ENCODE data around the gene SNRPD3. TPM values are rescaled to one million over a fixed set of nuclear protein-coding genes. Genes with fewer than 3 reads are reported as not detected.

The SNRPD3 gene
- total and polyA plus RNA-seq, 9 of the 15 experiments (the other 6 are each of a cell fraction or from before 2014, with no cell fraction given): 131 to 366 (median 274) TPM

DNA sequence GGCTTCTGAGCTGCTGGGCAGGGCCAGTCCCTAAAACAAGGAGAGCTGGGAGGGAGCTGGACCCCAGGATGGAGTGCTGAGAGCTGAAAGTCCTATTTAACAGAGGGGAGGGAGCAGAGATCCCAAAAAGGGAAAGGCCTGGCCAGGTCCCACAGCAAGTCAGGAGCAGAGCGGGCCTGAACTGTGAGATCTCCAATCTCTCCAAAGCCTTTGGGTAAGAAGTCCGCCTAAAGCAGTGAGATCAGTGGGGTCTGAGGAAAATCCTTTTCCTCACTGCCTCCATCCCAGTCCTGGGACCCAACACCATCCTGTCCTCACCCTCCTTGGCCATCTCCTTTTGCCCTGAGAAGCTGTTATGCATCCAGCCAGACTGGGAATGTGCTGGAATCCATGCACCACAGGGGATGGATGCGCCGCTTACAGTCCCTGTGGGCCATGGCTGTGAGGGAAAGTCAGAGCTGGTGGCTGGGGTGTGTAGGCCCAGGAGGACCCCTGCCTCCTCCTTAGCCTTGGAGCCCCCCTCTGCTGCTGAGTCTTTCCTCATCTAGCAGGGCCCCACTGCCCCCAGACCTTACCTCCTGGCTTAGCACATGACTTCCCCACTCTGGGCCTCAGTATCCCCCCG, 28.5 kb downstream of the SNRPD3 start:
- TF ChIP-seq MYBL2 (IDR thresholded peaks at IDR 0.05; ENCODE audit: low read depth): no peak
- TF ChIP-seq MYBL2 (CRISPR knock-in tag; IDR thresholded peaks at IDR 0.05; ENCODE audit: borderline replicate concordance): no peak
- no peaks in the 10 kb centered on the region for H3K27me3 ChIP-seq (ENCODE audit: control insufficient read depth in 2 of 2, insufficient read depth in 2 of 2, low read length in 2 of 2)
- H3K4me1 ChIP-seq (replicated peaks in 1 of 2; ENCODE audit: control insufficient read depth in 2 of 2, insufficient read depth in 2 of 2, low read length in 2 of 2): peaks cover 0 to 17% of the 10 kb centered on the region in 2 experiments; a peak in 1 of 5 replicates
- no peak for DNase-seq (ENCODE audit: extremely low read depth in 1 of 4, low spot score in 3 of 4)
- H4K20me1 ChIP-seq (replicated peaks; ENCODE audit: control insufficient read depth, insufficient read depth, low read length): no peaks in the 10 kb centered on the region
- ChIA-PET CTCF (ENCODE audit: low intra/inter-chr PET ratio) (no interaction called here), POLR2A (interaction anchor here (0.7 to 1.7 kb wide), 2 partner anchors 12 to 28 kb away, joined by 3 to 10 read pairs; partner anchors contain the start of gene SNRPD3)
- FAIRE-seq: no peak
- no peak for ATAC-seq
- no peaks in the 10 kb centered on the region for H3K9me3 ChIP-seq (replicated peaks; ENCODE audit: control insufficient read depth, insufficient read depth, low read depth, low read length)
- H3K79me2 ChIP-seq (ENCODE audit: control insufficient read depth, insufficient read depth, low read length): no peaks in the 10 kb centered on the region
- BruUV-seq (replicated peaks): no TSS peak
- no peak overlapping the region for H3K4me2 ChIP-seq (ENCODE audit: insufficient read depth, low read length)
- H2AFZ ChIP-seq (ENCODE audit: low read depth, low read length): no peak overlapping the region
- in situ Hi-C loops (cut with MboI): no loop called here
- WGBS (ENCODE audit: insufficient coverage, low coverage, missing lambda C conversion rate): 92% methylated on average over 3 of the region's 5 CpGs
- no peaks in the 10 kb centered on the region for H3K9me1 ChIP-seq (ENCODE audit: control insufficient read depth, insufficient read depth, low read length)
- H3K36me3 ChIP-seq (ENCODE audit: control insufficient read depth, insufficient read depth, low read length): no peaks in the 10 kb centered on the region
- no peak overlapping the region for H3K27ac ChIP-seq (ENCODE audit: extremely low read depth, low read depth, low read length)
- no peak overlapping the region for H3K4me3 ChIP-seq
- intact Hi-C loops (cut with micrococcal nuclease): no loop called here
- no peak overlapping the region; a peak in 1 of 4 replicates for H3K9ac ChIP-seq (ENCODE audit: insufficient read depth in 1 of 2, low read depth in 2 of 2, low read length in 2 of 2)

DNA sequence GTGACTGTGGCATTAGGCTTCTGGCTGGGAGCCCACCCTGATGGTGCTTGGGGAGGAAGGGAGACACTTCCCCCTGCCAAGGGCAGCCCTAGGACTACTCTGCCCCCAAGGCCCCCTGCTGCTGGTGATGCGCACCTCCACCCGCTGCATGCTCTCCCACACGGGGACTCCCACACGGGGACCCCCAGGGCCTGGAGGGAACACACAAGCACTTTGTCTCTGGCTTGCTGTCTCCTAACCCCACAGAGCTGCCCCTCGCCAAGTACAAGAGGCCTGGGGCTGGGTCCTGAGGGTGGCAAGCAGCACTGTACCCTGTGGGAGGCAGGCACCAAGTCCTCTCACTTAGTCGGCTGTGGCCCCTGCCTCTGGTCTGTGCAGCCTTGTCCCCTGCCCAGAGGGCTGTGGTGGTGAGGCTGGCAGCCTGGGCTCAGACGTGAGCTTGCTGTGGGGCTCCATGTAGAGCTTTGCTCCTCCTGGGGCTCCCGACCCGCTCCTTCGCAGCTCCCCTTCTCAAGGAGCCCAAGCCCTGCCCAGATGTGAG, 29.1 kb downstream of the SNRPD3 start:
- no TSS peak for BruUV-seq (replicated peaks)
- no peak overlapping the region for H3K27ac ChIP-seq (ENCODE audit: extremely low read depth, low read depth, low read length)
- H4K20me1 ChIP-seq (replicated peaks; ENCODE audit: control insufficient read depth, insufficient read depth, low read length): no peaks in the 10 kb centered on the region
- H3K79me2 ChIP-seq (ENCODE audit: control insufficient read depth, insufficient read depth, low read length): no peaks in the 10 kb centered on the region
- no peaks in the 10 kb centered on the region for H3K9me1 ChIP-seq (ENCODE audit: control insufficient read depth, insufficient read depth, low read length)
- H3K4me3 ChIP-seq: no peak overlapping the region
- WGBS (ENCODE audit: insufficient coverage, low coverage, missing lambda C conversion rate): 75% methylated on average over 5 of the region's 10 CpGs
- ATAC-seq: no peak
- no peaks in the 10 kb centered on the region for H3K36me3 ChIP-seq (ENCODE audit: control insufficient read depth, insufficient read depth, low read length)
- no peak for FAIRE-seq
- H3K4me2 ChIP-seq (ENCODE audit: insufficient read depth, low read length): no peak overlapping the region
- no peaks in the 10 kb centered on the region for H3K9me3 ChIP-seq (replicated peaks; ENCODE audit: control insufficient read depth, insufficient read depth, low read depth, low read length)
- H3K4me1 ChIP-seq (replicated peaks in 1 of 2; ENCODE audit: control insufficient read depth in 2 of 2, insufficient read depth in 2 of 2, low read length in 2 of 2): peaks cover 0 to 17% of the 10 kb centered on the region in 2 experiments; a peak in 1 of 5 replicates
- POLR2A ChIA-PET: interaction anchor here (0.6 to 1.7 kb wide), 3 partner anchors 11 to 42 kb away, joined by 3 to 10 read pairs (median 3); no protein-coding TSS in a partner anchor
- no peak overlapping the region for H3K9ac ChIP-seq (ENCODE audit: insufficient read depth in 1 of 2, low read depth in 2 of 2, low read length in 2 of 2)
- H2AFZ ChIP-seq (ENCODE audit: low read depth, low read length): no peak overlapping the region
- H3K27me3 ChIP-seq (ENCODE audit: control insufficient read depth in 2 of 2, insufficient read depth in 2 of 2, low read length in 2 of 2): no peaks in the 10 kb centered on the region
- no peak for DNase-seq (ENCODE audit: extremely low read depth in 1 of 4, low spot score in 3 of 4)
- CTCF ChIA-PET (ENCODE audit: low intra/inter-chr PET ratio): no interaction called here
- intact Hi-C loops (cut with micrococcal nuclease): no loop called here
- in situ Hi-C loops (cut with MboI): no loop called here
- TF ChIP-seq, protein P1, sequence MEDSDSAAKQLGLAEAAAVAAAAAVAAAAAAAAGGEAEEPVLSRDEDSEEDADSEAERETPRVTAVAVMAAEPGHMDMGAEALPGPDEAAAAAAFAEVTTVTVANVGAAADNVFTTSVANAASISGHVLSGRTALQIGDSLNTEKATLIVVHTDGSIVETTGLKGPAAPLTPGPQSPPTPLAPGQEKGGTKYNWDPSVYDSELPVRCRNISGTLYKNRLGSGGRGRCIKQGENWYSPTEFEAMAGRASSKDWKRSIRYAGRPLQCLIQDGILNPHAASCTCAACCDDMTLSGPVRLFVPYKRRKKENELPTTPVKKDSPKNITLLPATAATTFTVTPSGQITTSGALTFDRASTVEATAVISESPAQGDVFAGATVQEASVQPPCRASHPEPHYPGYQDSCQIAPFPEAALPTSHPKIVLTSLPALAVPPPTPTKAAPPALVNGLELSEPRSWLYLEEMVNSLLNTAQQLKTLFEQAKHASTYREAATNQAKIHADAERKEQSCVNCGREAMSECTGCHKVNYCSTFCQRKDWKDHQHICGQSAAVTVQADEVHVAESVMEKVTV (CRISPR knock-in tag; IDR thresholded peaks at IDR 0.05): no peak
- TF ChIP-seq NR2C2 (CRISPR knock-in tag; IDR thresholded peaks at IDR 0.05): no peak
- no peak for TF ChIP-seq NR2C2 (tag; IDR thresholded peaks at IDR 0.05)
- no peak for TF ChIP-seq SMARCE1 (IDR thresholded peaks at IDR 0.05)
- no peak for TF ChIP-seq XRCC4 (IDR thresholded peaks at IDR 0.05; ENCODE audit: extremely low read depth, insufficient read depth, insufficient read length)
- TF ChIP-seq ZNF184 (CRISPR knock-in tag; IDR thresholded peaks at IDR 0.05): no peak
- TF ChIP-seq, protein P2, sequence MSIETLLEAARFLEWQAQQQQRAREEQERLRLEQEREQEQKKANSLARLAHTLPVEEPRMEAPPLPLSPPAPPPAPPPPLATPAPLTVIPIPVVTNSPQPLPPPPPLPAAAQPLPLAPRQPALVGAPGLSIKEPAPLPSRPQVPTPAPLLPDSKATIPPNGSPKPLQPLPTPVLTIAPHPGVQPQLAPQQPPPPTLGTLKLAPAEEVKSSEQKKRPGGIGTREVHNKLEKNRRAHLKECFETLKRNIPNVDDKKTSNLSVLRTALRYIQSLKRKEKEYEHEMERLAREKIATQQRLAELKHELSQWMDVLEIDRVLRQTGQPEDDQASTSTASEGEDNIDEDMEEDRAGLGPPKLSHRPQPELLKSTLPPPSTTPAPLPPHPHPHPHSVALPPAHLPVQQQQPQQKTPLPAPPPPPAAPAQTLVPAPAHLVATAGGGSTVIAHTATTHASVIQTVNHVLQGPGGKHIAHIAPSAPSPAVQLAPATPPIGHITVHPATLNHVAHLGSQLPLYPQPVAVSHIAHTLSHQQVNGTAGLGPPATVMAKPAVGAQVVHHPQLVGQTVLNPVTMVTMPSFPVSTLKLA (conservative IDR thresholded peaks at IDR 0.05): no peak
- TF ChIP-seq TEAD1 (CRISPR knock-in tag; IDR thresholded peaks at IDR 0.05): no peak
